SKM-1 (cell line): ENCODE data around the gene RASA2.
A peak's percentile ranks its signal among the peaks of the same experiment; 100 is the strongest.
"Not testable (repeated sequence)": the region's sequence is repeated elsewhere in the genome, so short reads cannot be mapped to it uniquely, and the experiment has no call there.

Source experiments
- DNase-seq: peaks from one replicate; lab custom pipeline; 2025; ENCODE audit not compliant: unreplicated experiment; lab: John Stamatoyannopoulos, UW

Gene RASA2

DNA sequence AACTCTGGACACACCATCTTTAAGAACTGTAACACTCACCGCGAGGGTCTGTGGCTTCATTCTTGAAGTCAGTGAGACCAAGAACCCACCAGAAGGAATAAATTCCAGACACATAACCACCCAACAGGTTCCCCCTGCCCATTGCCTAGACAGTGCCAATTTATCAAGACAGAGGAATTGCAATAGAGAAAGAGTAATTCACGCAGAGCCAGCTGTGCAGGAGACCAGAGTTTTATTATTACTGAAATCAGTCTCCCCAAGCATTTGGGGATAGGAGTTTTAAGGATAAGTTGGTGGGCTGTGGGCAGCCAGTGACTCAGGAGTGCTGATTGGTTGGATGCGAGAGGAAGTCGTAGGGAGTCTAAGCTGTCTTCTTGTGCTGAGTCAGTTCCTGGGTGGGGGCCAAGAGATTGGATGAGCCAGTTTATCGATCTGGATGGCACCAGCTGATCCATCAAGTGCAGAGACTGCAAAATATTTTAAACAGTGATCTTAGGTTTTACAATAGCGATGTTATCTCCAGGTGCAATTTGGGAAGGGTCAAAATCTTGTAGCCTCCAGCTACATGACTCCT lies 142.1 kb downstream of the RASA2 start:
- not testable (repeated sequence) for DNase-seq

- no peak for DNase-seq
Measured at GRCh38 chr3:141629976-141630375, 143.1 kb downstream of the RASA2 start.

DNA sequence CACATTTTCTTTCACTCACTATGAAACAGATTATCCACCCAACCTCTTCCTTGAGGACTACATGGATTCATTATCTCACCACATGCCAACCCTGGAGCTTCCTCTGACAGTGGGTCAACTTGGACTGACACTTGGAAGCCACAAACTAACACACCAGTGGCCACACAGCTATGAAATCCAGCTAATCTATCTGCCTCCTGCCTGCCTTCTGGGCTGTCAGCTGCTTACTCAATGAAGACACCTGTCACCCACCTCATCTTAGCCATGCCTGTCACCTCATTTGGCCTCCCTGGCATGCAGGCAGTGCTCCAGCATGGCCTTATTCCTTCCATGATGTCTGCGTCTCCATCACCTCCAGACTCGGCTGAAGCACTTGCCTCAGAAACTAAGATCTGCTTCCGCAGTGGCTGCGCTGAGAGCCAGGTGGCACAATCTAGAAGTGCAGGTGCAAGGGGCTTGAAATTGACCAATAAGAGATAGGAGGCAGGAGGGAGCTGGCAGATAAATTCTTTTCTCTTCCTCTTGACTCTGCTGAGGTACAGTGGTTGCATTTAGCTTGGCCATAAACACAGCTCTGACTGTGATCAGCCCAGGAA lies 146.1 kb downstream of the RASA2 start:
- no peak for DNase-seq

- peak; percentile 30 for DNase-seq
Measured at GRCh38 chr3:141642215-141642614, 155.4 kb downstream of the RASA2 start.

DNA sequence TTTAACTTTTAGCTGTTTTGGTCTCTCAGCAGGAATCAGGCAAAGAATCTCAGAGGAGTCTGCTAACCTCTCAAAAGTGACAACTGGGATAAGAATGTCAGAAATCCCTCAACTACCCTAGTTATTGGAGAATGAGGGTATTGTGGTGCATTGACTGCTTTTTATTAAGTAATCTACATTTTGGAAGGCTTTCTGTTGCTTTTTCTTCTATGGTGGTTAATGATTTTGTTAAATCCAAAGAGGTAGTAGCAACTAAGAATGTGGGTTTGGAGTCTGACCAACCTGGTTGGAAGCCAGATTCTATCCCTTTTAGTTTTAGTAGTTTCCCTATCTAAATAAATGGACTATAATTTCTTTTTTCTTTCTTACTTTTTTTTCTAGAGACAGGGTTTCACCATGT lies 156.6 kb downstream of the RASA2 start:
- DNase-seq: no peak

- DNase-seq: no peak
Measured at GRCh38 chr3:141643796-141644195, 157.0 kb downstream of the RASA2 start.

GRCh38 chr3:141644931-141645330 lies 158.1 kb downstream of the RASA2 start:
- peak; percentile 62 for DNase-seq

- DNase-seq: peak; percentile 56
Measured at GRCh38 chr3:141646760-141647561, 160.1 kb downstream of the RASA2 start.

- DNase-seq: no peak
Measured at GRCh38 chr3:141647562-141647915, 160.7 kb downstream of the RASA2 start.

DNA sequence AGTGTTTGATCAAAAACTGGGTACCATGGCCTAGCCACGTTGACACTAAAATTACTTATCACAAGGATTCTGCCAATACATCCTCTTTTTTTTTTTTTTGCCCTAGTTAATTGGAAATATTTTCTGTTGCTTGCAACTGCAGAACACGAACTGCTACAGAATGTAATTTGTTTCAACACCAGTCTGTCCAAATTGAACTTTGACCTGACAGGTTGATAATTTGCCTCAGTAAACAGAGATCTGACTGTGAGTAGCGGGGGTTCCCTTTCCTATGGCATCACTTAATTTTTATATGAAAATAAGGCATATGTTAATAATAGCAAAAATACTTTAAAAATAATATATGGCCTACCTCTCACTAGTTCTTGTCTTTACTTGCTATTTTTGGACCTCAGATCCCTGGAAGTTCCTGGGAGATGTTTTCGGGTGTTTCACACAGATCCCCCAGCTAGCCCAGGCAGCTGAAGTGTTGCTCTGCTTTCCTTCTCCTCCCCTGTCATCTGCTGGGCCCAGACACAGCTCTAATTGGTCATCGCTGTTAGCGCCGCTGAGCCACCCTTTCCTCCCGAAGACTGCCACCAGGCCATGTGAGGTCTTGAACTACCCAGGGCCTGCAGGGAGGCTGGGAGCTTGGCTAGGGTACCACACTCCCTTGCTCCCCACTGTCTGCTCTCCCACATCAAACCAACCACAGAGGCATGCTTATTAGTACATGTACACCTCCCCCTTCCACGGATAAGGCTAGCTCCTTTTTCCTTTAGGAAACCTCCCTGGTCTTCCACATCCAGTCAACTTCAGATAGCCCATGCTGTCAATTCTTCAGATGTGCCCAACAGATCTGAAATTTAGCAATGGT lies 161.5 kb downstream of the RASA2 start:
- DNase-seq: no peak

DNA sequence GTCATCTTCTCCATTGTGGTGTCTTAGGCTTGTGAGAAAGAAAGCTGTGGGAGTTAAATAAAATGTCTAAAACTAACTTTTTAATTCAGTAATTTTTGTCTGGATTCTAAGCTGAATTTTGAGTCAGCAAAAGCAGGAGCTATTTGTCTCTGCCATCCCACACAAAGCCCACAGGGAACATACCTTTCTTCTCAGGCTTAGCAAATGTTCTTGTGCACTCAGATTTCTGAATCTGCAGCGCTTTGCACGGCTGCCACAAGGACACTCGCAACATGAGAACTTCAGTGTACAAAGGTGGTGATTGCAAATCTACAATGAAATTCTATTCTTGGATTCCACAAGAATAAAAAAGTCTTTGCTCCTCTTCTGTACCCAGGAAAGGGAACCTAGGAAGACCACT lies 163.0 kb downstream of the RASA2 start:
- DNase-seq: no peak

DNA sequence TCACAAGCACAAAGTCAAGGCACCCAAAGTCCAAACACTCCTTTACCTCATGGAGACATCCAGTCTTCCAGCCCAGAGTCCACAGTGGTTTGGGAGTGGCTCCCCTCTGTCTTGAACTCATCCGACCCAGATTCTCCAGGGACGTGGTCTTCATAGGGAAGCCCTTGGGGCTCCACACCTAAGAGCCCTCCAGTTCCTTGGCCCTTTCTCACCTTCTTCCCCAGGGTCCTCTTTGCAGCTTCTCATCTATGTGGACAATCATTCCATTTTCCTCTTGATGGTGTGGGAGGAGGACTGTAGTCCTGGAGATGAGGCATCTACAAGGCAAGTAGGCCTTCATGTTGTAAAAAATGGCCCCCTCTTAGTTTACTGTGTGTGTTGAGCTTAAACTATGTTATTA lies 164.0 kb downstream of the RASA2 start:
- no peak for DNase-seq

DNA sequence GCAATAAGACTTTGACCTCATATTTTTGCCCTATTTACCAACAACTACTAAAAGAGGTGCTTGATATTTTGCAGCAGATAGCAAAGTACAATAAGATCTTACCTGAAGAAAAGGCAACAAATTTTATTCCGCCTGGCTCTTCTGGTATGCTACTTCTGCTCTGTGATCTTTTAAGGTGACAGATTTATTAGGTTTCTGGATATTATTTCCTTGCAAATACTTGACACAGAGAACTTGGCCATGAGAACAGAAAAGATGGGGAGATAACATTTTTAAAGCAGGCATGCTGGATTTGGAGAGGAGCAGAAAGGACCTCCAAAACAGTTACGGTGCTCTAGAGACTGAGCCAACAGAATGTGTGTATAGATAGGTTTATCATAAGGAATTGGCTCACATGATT lies 164.6 kb downstream of the RASA2 start:
- no peak for DNase-seq

GRCh38 chr3:141652349-141652748 lies 165.5 kb downstream of the RASA2 start:
- no peak for DNase-seq

DNA sequence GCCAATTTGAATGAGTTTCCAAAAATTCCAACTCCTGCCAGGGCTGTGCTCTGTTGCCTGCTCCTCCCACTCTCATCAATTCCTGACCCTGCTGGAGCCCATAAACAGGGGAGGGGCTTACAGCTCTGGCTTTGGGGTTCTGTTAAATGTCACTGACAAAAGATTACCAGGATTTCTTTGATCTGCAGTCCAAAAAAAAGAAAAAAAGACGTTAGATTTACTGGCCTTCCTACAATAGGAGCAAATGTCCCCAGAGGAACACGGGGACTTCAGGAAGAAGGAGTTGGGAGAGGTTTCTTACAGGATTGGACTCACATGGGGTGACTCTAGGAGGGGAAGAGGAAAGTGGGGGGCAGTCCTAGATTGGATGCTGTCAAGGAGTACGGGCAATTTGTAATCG lies 167.0 kb downstream of the RASA2 start:
- DNase-seq: no peak

- DNase-seq: no peak
Measured at GRCh38 chr3:141655801-141656200, 169.0 kb downstream of the RASA2 start.

GRCh38 chr3:141656771-141657170 lies 169.9 kb downstream of the RASA2 start:
- DNase-seq: no peak

DNA sequence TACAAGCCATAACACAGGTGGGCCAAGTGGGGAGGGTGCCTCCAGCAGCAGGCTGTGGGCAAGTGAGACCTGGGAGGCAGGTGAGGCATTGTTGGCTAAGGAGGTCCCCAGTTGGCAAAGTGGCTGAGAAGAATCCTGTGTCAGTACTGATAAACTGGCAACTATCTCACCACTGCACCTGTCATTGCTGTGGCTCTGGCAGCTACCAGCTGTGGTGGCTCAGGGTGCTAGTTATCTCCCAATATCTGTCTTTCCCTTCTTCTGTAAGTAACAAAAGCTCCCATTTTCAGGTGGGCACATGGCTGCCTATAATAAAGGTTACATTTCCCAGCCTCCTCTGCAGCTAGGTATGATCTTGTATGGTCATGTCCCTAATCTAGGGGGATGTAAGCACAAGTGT lies 170.7 kb downstream of the RASA2 start:
- no peak for DNase-seq

GRCh38 chr3:141659821-141660613 lies 173.2 kb downstream of the RASA2 start:
- DNase-seq: no peak

- no peak for DNase-seq
Measured at GRCh38 chr3:141660614-141660947, 173.8 kb downstream of the RASA2 start.
